ENCODE measurements around the gene KCNQ1.

Gene KCNQ1

GRCh38 chr11:2549876-2550605 is 105.2 kb downstream of the KCNQ1 start:
- no peak for FAIRE-seq
- no peak for DNase-seq (ENCODE audit: low spot score)

- FAIRE-seq, result no peak
- no peak for DNase-seq (ENCODE audit: low spot score)
Observed at GRCh38 chr11:2550606-2550970, 105.8 kb downstream of the KCNQ1 start.

- DNase-seq (ENCODE audit: low spot score) (no peak), FAIRE-seq (no peak)
Observed at GRCh38 chr11:2551131-2551530, 106.3 kb downstream of the KCNQ1 start.

- FAIRE-seq (no peak), DNase-seq (ENCODE audit: low spot score) (no peak)
Observed at GRCh38 chr11:2552210-2552609, 107.4 kb downstream of the KCNQ1 start.

- DNase-seq (ENCODE audit: low spot score) (no peak), FAIRE-seq (no peak)
Observed at GRCh38 chr11:2553198-2553597, 108.4 kb downstream of the KCNQ1 start.

- DNase-seq (ENCODE audit: low spot score), result no peak
- no peak for FAIRE-seq
Observed at GRCh38 chr11:2553886-2554285, 109.1 kb downstream of the KCNQ1 start.

- DNase-seq (ENCODE audit: low spot score) (no peak), FAIRE-seq (no peak)
Observed at GRCh38 chr11:2554338-2555207, 109.8 kb downstream of the KCNQ1 start.

GRCh38 chr11:2555336-2555735 is 110.5 kb downstream of the KCNQ1 start:
- no peak for FAIRE-seq

GRCh38 chr11:2555891-2556290 is 111.1 kb downstream of the KCNQ1 start:
- FAIRE-seq (no peak), DNase-seq (ENCODE audit: low spot score) (no peak)

More at GRCh38 chr11:2555336-2555735, 110.5 kb downstream of the KCNQ1 start:
- no peak for DNase-seq (ENCODE audit: low spot score)

- FAIRE-seq, result no peak
- DNase-seq (ENCODE audit: low spot score), result no peak
Observed at GRCh38 chr11:2557381-2557780, 112.6 kb downstream of the KCNQ1 start.

GRCh38 chr11:2558397-2558796 is 113.6 kb downstream of the KCNQ1 start:
- FAIRE-seq, result no peak

GRCh38 chr11:2558861-2559526 is 114.2 kb downstream of the KCNQ1 start:
- FAIRE-seq (no peak), DNase-seq (ENCODE audit: low spot score) (no peak)

More at GRCh38 chr11:2558397-2558796, 113.6 kb downstream of the KCNQ1 start:
- no peak for DNase-seq (ENCODE audit: low spot score)

GRCh38 chr11:2559527-2560311 is 114.9 kb downstream of the KCNQ1 start:
- no peak for DNase-seq (ENCODE audit: low spot score)
- no peak for FAIRE-seq

GRCh38 chr11:2561696-2562581 is 117.1 kb downstream of the KCNQ1 start:
- FAIRE-seq, result no peak
- DNase-seq (ENCODE audit: low spot score), result no peak

- FAIRE-seq, result no peak
Observed at GRCh38 chr11:2562890-2563212, 118.0 kb downstream of the KCNQ1 start.

GRCh38 chr11:2563213-2564007 is 118.6 kb downstream of the KCNQ1 start:
- DNase-seq (ENCODE audit: low spot score) (no peak), FAIRE-seq (no peak)

More at GRCh38 chr11:2562890-2563212, 118.0 kb downstream of the KCNQ1 start:
- DNase-seq (ENCODE audit: low spot score), result no peak

GRCh38 chr11:2564008-2564530 is 119.3 kb downstream of the KCNQ1 start:
- FAIRE-seq (no peak), DNase-seq (ENCODE audit: low spot score) (no peak)

- no peak for FAIRE-seq
- DNase-seq (ENCODE audit: low spot score), result no peak
Observed at GRCh38 chr11:2564588-2565425, 120.0 kb downstream of the KCNQ1 start.
